ENCODE results near the gene TMSB10.
"Not testable (repeated sequence)": the region's sequence is repeated elsewhere in the genome, so short reads cannot be mapped to it uniquely, and the experiment has no call there.

Gene TMSB10

DNA sequence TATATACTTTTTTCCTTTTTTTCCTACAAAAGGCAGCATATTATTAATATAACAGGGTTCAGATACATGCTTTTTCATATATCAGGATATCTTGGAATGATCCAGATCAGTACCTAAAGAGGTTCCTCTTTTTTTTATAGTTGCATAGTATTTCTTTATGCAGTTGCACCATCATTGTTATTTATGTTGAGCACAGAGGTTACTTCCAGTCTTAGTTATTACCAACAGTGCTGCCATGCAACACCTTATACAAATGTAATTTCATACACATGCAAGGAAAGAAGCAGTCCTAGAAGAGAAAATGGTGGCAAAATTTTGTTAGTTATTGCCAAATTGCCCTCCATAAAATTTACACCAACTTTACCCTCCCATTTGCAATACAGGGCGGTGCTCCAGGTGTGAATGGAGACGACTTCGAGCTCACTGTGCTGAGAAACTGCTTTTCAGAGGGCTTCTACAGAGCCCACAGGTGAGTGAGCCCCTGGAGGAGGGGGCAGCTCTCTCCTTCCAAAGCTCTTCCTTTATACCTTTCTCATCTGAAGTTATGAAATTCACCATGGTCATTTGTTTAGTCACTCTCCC is 35.5 kb downstream of the TMSB10 start:
- DNase-seq: no peak

GRCh38 chr2:84942166-84942565 is 36.7 kb downstream of the TMSB10 start:
- no peak for DNase-seq

GRCh38 chr2:84942964-84943421 is 37.5 kb downstream of the TMSB10 start:
- DNase-seq: no peak

DNA sequence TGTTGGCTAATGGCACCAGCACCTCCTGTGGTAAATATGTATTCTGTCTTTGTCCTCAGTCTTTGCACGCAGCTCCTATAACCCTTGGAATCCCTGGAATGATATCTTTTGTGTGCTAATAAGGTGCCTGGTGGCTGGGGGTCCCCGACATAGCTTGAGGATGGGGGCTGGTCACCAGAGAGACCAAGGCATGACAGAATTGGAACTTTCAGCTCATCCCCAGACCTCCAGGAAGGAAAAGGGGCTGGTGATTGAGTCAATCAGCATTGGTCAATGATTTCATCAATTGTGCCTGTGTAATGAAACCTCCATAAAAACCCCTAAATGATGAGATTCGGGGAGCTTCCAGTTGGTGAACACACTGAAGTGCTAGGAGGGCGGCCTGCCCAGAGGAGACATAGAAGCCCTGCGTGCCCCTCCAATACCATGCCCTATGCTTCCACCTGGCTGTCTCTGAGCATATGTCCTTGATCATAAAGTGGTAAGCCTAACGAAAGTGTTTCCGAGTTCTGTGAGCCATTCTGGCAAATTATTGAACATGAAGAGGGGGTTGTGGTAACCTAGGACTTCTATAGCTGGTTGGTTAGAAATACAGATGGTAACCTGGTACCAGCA is 38.9 kb downstream of the TMSB10 start:
- no peak for DNase-seq

- DNase-seq: not testable (repeated sequence)
Observed at GRCh38 chr2:84945838-84946203, 40.4 kb downstream of the TMSB10 start.

GRCh38 chr2:84946204-84947009 is 41.0 kb downstream of the TMSB10 start:
- peak; percentile 68 for DNase-seq

GRCh38 chr2:84947010-84947593 is 41.6 kb downstream of the TMSB10 start:
- DNase-seq: no peak

- no peak for DNase-seq
Observed at GRCh38 chr2:84953535-84953934, 48.1 kb downstream of the TMSB10 start.

DNA sequence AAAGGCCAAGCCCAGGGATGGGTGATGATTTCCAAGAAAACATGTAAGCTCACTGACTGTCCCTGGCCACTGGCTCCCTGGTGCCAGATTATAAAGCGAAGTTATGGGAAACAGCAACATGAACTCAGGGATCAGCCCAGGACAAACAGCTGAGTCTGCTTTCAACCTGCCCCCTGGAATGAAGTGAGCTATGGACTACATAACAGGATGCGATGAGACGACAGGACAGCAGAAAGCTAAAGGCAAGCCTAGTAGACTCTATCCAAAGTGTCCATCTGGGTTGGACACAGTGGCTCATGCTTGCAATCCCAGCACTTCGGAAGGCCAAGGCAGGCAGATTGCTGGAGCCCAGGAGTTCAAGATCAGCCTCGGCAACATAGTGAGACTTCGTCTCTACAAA is 48.9 kb downstream of the TMSB10 start:
- DNase-seq: no peak

All from CD4-positive, alpha-beta T cell treated with Interleukin-17A for 1 hour (primary cell).